ENCODE data around the gene CILP. TPM values are rescaled to one million over a fixed set of nuclear protein-coding genes. Genes with fewer than 3 reads are reported as not detected.
A peak's percentile ranks its signal among the peaks of the same experiment; 100 is the strongest.
"Not testable (repeated sequence)": the region's sequence is repeated elsewhere in the genome, so short reads cannot be mapped to it uniquely, and the experiment has no call there.

The CILP gene
- polyA plus RNA-seq, 10 donors: 24.4 to 44.1 (median 33.0) TPM

GRCh38 chr15:65198571-65198970 lies 12.7 kb downstream of the CILP start:
- no peak for DNase-seq

- no peak for DNase-seq
These were observed 14.0 kb downstream of the CILP start for GRCh38 chr15:65197337-65197645.

- DNase-seq: no peak
These were observed 14.5 kb downstream of the CILP start for GRCh38 chr15:65196637-65197336.

GRCh38 chr15:65195548-65195923 lies 15.7 kb downstream of the CILP start:
- peak; percentile 80 to 94 (median 89) for DNase-seq

- DNase-seq: peak; percentile 78 to 93 (median 80)
These were observed 16.3 kb downstream of the CILP start for GRCh38 chr15:65194826-65195547.

GRCh38 chr15:65192016-65192415 lies 19.3 kb downstream of the CILP start:
- no peak for DNase-seq

GRCh38 chr15:65189102-65189740 lies 22.1 kb downstream of the CILP start:
- DNase-seq: peak; percentile 63 to 84 (median 69)

GRCh38 chr15:65188472-65188871 lies 22.8 kb downstream of the CILP start:
- DNase-seq: not testable (repeated sequence)

GRCh38 chr15:65184868-65185717 lies 26.2 kb downstream of the CILP start, which contains the start of gene CLPX:
Gene CLPX, minus strand, starts transcription at chr15:65185342. Its CDS starts 189 bp downstream, at chr15:65185153.
- DNase-seq: peak; percentile 93 to 98 (median 96)

GRCh38 chr15:65184305-65184867 lies 26.9 kb downstream of the CILP start:
- DNase-seq: peak; percentile 36 to 87 (median 55)

- DNase-seq: no peak
These were observed 27.5 kb downstream of the CILP start for GRCh38 chr15:65183865-65184159.

GRCh38 chr15:65182538-65182937 lies 28.7 kb downstream of the CILP start:
- DNase-seq: no peak

- DNase-seq: not testable (repeated sequence)
These were observed 29.5 kb downstream of the CILP start for GRCh38 chr15:65181582-65182353.

- no peak for DNase-seq
These were observed 31.1 kb downstream of the CILP start for GRCh38 chr15:65180167-65180566.

- DNase-seq: no peak
These were observed 33.4 kb downstream of the CILP start for GRCh38 chr15:65177901-65178300.

- peak; percentile 14 to 40 (median 22) for DNase-seq
These were observed 35.2 kb downstream of the CILP start for GRCh38 chr15:65176056-65176455.

GRCh38 chr15:65175511-65175910 lies 35.8 kb downstream of the CILP start:
- DNase-seq: peak in 1 of 3 donors; percentile 9

- no peak for DNase-seq
These were observed 36.8 kb downstream of the CILP start for GRCh38 chr15:65174509-65174908.

- DNase-seq: no peak
These were observed 38.7 kb downstream of the CILP start for GRCh38 chr15:65172531-65172930.

GRCh38 chr15:65171428-65171827 lies 39.8 kb downstream of the CILP start:
- no peak for DNase-seq

- no peak for DNase-seq
These were observed 45.4 kb downstream of the CILP start for GRCh38 chr15:65165875-65166274.
